Measurements from ENCODE around the gene PSMG1. TPM values are rescaled to one million over a fixed set of nuclear protein-coding genes. Genes with fewer than 3 reads are reported as not detected.
A peak's percentile ranks its signal among the peaks of the same experiment; 100 is the strongest.
"Not testable (repeated sequence)": the region's sequence is repeated elsewhere in the genome, so short reads cannot be mapped to it uniquely, and the experiment has no call there.

PSMG1 gene
- total RNA-seq, 1 donor from 2014 or later: 21.4 TPM

DNA sequence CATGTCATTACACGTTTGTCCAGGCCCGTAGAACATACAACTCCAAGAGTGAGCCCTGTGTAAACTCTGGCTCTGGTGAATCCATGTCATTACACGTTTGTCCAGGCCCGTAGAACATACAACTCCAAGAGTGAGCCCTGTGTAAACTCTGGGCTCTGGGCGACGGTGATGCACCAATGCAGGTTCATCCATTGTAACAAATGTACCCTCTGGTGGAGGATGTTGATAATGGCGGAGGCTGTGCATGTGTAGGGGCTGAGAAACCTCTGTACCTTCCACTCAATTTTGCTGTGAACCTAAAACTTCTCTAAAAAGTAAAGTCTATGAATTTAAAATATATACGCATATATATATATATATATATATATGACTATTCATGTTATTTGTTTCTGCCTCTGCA lies 47.1 kb downstream of the PSMG1 start:
- H3K4me3 ChIP-seq, H3K27ac ChIP-seq, H3K9me3 ChIP-seq, H3K36me3 ChIP-seq, DNase-seq, H3K4me1 ChIP-seq, H3K27me3 ChIP-seq: not testable (repeated sequence)
- peak; percentile 69 for ATAC-seq
- TF ChIP-seq, protein P1, sequence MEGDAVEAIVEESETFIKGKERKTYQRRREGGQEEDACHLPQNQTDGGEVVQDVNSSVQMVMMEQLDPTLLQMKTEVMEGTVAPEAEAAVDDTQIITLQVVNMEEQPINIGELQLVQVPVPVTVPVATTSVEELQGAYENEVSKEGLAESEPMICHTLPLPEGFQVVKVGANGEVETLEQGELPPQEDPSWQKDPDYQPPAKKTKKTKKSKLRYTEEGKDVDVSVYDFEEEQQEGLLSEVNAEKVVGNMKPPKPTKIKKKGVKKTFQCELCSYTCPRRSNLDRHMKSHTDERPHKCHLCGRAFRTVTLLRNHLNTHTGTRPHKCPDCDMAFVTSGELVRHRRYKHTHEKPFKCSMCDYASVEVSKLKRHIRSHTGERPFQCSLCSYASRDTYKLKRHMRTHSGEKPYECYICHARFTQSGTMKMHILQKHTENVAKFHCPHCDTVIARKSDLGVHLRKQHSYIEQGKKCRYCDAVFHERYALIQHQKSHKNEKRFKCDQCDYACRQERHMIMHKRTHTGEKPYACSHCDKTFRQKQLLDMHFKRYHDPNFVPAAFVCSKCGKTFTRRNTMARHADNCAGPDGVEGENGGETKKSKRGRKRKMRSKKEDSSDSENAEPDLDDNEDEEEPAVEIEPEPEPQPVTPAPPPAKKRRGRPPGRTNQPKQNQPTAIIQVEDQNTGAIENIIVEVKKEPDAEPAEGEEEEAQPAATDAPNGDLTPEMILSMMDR (IDR thresholded peaks at IDR 0.05): peak; percentile 41
- intact Hi-C loops (cut with DNase I): loop anchor here (5.0 kb wide), 1 partner anchor 404 kb away; no protein-coding TSS in a partner anchor

DNA sequence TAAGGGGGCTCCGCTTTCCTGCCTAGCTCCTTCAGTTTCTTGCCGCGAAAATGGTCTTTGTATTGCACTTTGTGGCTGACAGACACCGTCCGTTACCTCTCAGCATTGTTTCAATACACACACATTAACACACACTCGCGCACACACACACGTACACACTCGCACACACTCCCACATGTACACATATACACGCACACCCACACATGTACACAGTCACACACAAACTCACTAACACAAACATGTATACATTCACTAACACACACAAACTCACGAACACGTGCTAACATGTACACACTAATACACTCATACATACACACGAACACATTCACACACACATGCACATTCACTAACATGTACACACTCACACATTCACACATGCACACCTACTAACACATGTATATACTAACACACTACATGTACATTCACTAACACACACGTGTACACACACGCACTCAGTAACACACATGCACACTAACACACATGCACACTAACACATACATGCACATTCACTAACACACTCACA lies 48.9 kb downstream of the PSMG1 start:
- ATAC-seq (no peak), DNase-seq (no peak)
- Histone ChIP-seq H3K9me3 (no peaks in the 10 kb centered on the region), H3K27me3 (no peaks in the 10 kb centered on the region), H3K4me3 (no peak overlapping the region), H3K36me3 (no peaks in the 10 kb centered on the region), H3K4me1 (peaks cover 4% of the 10 kb centered on the region), H3K27ac (no peak overlapping the region)
- intact Hi-C loops (cut with DNase I): no loop called here
- TF ChIP-seq, protein P1 (IDR thresholded peaks at IDR 0.05): no peak

DNA sequence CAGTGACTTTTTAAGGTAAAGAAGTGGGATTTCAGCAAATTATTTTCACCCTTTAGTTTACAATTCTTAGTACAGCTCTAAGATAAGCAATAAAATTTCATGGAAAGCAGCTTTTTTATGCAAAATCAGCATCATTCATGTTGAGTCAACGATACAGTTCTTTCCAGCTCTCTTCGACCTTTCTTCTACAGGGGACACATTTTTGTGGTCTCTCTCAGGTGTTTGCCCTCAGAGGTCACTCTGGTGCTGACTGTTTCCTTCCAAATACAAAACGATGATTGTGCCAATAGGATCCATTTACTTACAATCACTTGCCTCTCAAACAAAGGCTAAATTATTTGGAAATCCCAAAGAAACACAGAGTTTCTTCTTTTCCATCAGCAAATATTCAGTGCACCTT lies 51.0 kb downstream of the PSMG1 start:
- Histone ChIP-seq H3K4me3 (no peak overlapping the region), H3K27ac (no peak overlapping the region), H3K9me3 (no peaks in the 10 kb centered on the region), H3K27me3 (no peaks in the 10 kb centered on the region), H3K4me1 (peaks cover 4% of the 10 kb centered on the region), H3K36me3 (no peaks in the 10 kb centered on the region)
- ATAC-seq: no peak
- no peak for DNase-seq
- TF ChIP-seq, protein P1 (IDR thresholded peaks at IDR 0.05): no peak
- intact Hi-C loops (cut with DNase I): no loop called here

DNA sequence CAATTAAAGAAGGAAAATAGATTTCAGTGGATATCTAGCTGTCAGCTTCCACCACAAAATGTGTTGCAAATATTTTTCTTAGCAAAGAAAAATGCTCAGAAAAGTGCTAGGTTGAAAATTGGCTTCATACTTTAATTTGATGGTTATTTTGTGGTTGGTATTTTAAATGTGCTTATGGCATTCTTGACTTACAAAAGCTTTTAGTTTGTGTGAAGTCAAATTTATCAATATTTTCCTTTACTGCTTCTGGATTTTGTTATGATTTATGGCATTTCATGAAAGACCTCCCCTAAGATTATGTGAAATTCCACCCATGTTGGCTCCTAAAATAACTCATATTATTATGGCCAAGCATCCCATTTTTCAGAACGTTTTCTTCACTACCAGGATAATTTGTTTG lies 51.5 kb downstream of the PSMG1 start:
- ATAC-seq (no peak), DNase-seq (no peak)
- no peak overlapping the region for H3K27ac ChIP-seq
- TF ChIP-seq, protein P1 (IDR thresholded peaks at IDR 0.05): no peak
- no peaks in the 10 kb centered on the region for H3K9me3 ChIP-seq
- peaks cover 4% of the 10 kb centered on the region for H3K4me1 ChIP-seq
- intact Hi-C loops (cut with DNase I): no loop called here
- H3K27me3 ChIP-seq: no peaks in the 10 kb centered on the region
- no peak overlapping the region for H3K4me3 ChIP-seq
- H3K36me3 ChIP-seq: no peaks in the 10 kb centered on the region

DNA sequence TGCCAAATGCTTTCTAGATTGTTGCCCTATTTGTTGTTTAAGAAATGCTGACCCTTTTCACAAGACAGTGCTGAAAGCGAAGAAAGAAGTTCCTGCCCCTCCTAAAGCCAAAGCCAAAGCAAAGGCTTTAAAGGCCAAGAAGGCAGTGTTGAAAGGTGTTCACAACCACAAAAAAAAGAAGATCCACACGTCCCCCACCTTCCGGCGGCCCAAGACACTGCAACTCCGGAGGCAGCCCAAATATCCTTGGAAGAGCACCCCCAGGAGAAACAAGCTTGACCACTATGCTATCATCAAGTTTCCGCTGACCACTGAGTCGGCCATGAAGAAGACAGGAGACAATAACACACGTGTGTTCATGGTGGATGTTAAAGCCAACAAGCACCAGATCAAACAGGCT lies 55.7 kb downstream of the PSMG1 start:
- TF ChIP-seq, protein P1 (IDR thresholded peaks at IDR 0.05): no peak
- no peaks in the 10 kb centered on the region for H3K27me3 ChIP-seq
- H3K27ac ChIP-seq: no peak overlapping the region
- no peaks in the 10 kb centered on the region for H3K4me1 ChIP-seq
- no peak for ATAC-seq
- H3K4me3 ChIP-seq: no peak overlapping the region
- peaks cover 5% of the 10 kb centered on the region for H3K9me3 ChIP-seq
- intact Hi-C loops (cut with DNase I): loop anchor here (10.0 kb wide), 1 partner anchor 313 kb away; no protein-coding TSS in a partner anchor
- no peaks in the 10 kb centered on the region for H3K36me3 ChIP-seq
- no peak for DNase-seq

DNA sequence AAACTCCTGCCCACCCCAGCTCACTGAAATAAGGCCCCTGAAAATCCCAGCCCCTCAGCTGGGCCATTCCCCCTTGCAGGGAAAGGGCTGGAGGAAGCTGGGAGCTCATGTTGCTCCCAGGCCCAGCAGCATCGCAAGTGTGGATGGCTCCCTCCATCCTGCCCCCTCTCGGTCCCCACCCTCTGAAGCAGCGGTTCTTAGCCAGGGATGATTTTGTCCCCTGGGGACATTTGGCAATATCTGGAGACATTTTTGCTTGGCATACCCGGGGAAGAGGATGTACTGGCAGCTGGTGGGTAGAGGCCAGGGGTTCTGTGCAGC lies 56.8 kb downstream of the PSMG1 start:
- DNase-seq (no peak), ATAC-seq (no peak)
- Histone ChIP-seq H3K27me3 (no peaks in the 10 kb centered on the region), H3K4me3 (no peak overlapping the region), H3K27ac (no peak overlapping the region), H3K36me3 (no peaks in the 10 kb centered on the region), H3K4me1 (no peaks in the 10 kb centered on the region), H3K9me3 (peaks cover 5% of the 10 kb centered on the region)
- TF ChIP-seq, protein P1 (IDR thresholded peaks at IDR 0.05): no peak
- intact Hi-C loops (cut with DNase I): loop anchor here (10.0 kb wide), 1 partner anchor 312 kb away; no protein-coding TSS in a partner anchor
